Colonic mucosa (tissue), 4 donors: ENCODE results near the gene NUDC. TPM values are rescaled to one million over a fixed set of nuclear protein-coding genes. Genes with fewer than 3 reads are reported as not detected.

ENCODE experiments used
- DNase-seq: peaks from one replicate; pipeline ENCODE4 v3.0.0-alpha.2; 2020
- H3K27ac ChIP-seq: fragments of 200-600 bp; one replicate; pipeline ENCODE4 v1.8.0; 2021
- H3K27me3 ChIP-seq: fragments of 200-600 bp; one replicate; pipeline ENCODE4 v1.8.0; 2021
- H3K36me3 ChIP-seq: fragments of 200-600 bp; one replicate; pipeline ENCODE4 v1.8.0; 2021
- H3K4me1 ChIP-seq: fragments of 200-600 bp; one replicate; pipeline ENCODE4 v1.8.0; 2021; ENCODE audit warnings: mild to moderate bottlenecking
- H3K4me3 ChIP-seq: fragments of 200-600 bp; one replicate; pipeline ENCODE4 v1.8.0; 2021
- H3K9ac ChIP-seq, 2 donors: one replicate each; pipeline ENCODE4 v1.7.0; 2013; ENCODE audit warnings: control low read depth in 2 of 2, low read depth in 2 of 2, low read length in 2 of 2
- H3K9me3 ChIP-seq: fragments of 200-600 bp; one replicate; pipeline ENCODE4 v1.8.0; 2021
- CTCF ChIP-seq: fragments of 200-600 bp; IDR thresholded peaks from one replicate; pipeline ENCODE4 v1.8.0; 2022; ENCODE audit warnings: antibody characterized with exemption, mild to moderate bottlenecking
- intact Hi-C: fragments of 100-400 bp; cut with DNase I; formaldehyde crosslinking; loops from one replicate; pipeline ENCODE4 v1.14.1; 2022
- total RNA-seq, 2 donors: library from RNA; stranded (reverse); fragmentation: NEBNext Ultra II Directional in 1 of 2; extraction: Animal tissue kit (Norgen Biotek cat#: 25700) in 1 of 2; gene quantifications; one replicate each; pipeline ENCODE4 v1.2.1, GENCODE V29; 2021
- donor health status: healthy.
- donor health status: DM: no; HTN: no; CAD: no.
- donor health status: DM: no; HTN: no; CAD: no.

The NUDC gene
- total RNA-seq, 2 donors from 2014 or later, result 37.9 to 92.5 TPM

- Histone ChIP-seq H3K4me3 (no peak overlapping the region), H3K27me3 (peaks cover 44% of the 10 kb centered on the region), H3K27ac (no peak overlapping the region), H3K9me3 (no peaks in the 10 kb centered on the region), H3K4me1 (peaks cover 4% of the 10 kb centered on the region), H3K36me3 (no peaks in the 10 kb centered on the region), H3K9ac (no peak overlapping the region)
- DNase-seq, result no peak
- TF ChIP-seq CTCF, result no peak
- intact Hi-C loops, result loop anchor here (2.0 to 5.0 kb wide), 2 partner anchors 41 to 101 kb away; no protein-coding TSS in a partner anchor
Observed at GRCh38 chr1:26996024-26996423, 74.5 kb downstream of the NUDC start.

Other genes starting within 250 kb of the NUDC start
- 10 to 100 TPM; 49.6 to 76.2 TPM for gene ARID1A, start 225.7 kb upstream of the NUDC start, total RNA-seq
- 10 to 100 TPM; 16.8 to 24.2 TPM for gene PIGV, start 133.8 kb upstream of the NUDC start, total RNA-seq
- gene ZDHHC18, start 95.1 kb upstream of the NUDC start, total RNA-seq, result 10 to 100 TPM; 14.1 to 16.8 TPM
- 100 to 1,000 TPM; 239 to 253 TPM for gene SFN, start 58.6 kb upstream of the NUDC start, total RNA-seq
- gene GPN2, start 31.5 kb upstream of the NUDC start, total RNA-seq, result 10 to 100 TPM; 32.4 to 36.2 TPM
- gene GPATCH3, start 21.3 kb upstream of the NUDC start, total RNA-seq, result 10 to 100 TPM; 13.9 to 14.4 TPM
- gene NR0B2, start 7.8 kb upstream of the NUDC start, total RNA-seq, result 1 to 10 TPM in 1 of 2 donors, under 1 TPM in 1; 0.64 to 1.8 TPM
- gene KDF1, start 38.7 kb downstream of the NUDC start, total RNA-seq, result 10 to 100 TPM; 23.2 to 27.3 TPM
- gene TRNP1, start 71.9 kb downstream of the NUDC start, total RNA-seq, result 1 to 10 TPM; 2.5 to 2.7 TPM
- 1 to 10 TPM; 1.0 to 3.8 TPM for gene TENT5B, start 91.1 kb downstream of the NUDC start, total RNA-seq
- 10 to 100 TPM; 63.6 to 99.6 TPM for gene SLC9A1, start 233.4 kb downstream of the NUDC start, total RNA-seq